NCI-H345 treated with DMSO at 0.1 percent for 48 hours (cell line): ENCODE data around the gene PSME3IP1.

Experiments
- DNase-seq: peaks from one replicate; lab custom pipeline; 2025; ENCODE audit not compliant: unreplicated experiment; lab: John Stamatoyannopoulos, UW

PSME3IP1 gene

DNA sequence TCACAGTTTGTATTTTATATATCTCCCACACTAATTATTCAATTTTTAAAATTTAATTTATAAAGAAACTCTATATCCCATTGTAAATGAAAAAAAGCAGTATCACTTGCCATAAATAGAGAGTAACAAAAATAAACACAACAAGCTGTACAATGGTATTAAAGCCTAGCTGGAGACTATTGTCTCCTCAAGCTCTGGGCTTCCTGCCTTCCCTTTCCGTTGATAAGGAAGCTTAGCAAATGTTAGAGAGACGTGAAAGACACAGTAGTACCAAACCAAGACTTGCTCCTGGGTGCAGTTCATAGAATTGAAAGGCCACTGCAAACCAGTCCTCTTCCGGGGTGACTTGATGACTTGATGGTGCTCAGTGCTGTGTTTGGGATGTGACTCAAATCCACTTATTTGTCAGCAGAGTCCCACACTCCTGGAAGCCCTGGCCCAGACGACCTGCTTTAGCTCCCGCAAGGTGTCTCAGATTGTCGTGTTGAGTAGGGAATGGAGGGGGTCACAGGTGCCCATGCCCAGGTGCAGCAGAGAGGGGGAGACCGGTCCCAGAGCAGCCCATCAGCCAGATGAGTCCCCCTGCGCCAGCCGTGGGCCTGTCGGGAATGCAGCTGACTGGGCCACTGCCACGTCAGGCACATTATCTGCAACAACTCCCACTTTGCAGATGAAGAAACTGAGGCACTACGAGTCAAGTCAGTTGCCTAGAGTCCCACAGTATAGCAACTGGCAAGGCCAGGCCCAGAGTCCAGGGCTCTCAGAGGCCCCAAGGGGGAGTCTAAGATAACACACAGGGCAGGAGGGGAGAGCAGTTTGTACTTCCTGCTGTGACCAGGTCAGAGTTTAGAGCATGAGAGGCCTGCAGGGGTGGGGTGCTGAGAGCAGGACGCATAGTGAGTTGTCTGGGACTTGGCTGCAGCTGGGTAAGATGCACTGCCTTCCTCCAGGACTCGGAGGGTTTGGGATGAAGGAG, 40.5 kb downstream of the PSME3IP1 start:
- DNase-seq, result no peak

DNA sequence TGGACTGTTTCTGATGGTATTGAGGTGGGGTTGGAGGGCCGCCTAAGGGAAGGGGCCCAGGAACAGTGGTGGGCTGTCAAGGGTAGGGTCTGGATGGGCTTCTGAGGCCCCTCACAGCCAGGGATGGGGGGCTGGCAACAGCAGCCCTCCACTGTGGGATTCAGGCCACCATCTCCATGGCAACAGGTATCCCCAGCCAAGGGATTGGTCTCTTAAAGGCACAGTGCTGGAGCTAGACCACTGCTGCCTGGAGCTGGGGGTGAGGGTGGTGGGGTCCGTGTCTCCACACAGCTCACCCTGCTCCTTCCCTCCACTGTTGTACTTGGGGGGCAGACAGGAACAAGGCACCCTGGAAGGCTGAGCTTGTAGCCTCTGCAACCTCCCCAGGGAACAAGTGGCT, 41.8 kb downstream of the PSME3IP1 start:
- no peak for DNase-seq

DNA sequence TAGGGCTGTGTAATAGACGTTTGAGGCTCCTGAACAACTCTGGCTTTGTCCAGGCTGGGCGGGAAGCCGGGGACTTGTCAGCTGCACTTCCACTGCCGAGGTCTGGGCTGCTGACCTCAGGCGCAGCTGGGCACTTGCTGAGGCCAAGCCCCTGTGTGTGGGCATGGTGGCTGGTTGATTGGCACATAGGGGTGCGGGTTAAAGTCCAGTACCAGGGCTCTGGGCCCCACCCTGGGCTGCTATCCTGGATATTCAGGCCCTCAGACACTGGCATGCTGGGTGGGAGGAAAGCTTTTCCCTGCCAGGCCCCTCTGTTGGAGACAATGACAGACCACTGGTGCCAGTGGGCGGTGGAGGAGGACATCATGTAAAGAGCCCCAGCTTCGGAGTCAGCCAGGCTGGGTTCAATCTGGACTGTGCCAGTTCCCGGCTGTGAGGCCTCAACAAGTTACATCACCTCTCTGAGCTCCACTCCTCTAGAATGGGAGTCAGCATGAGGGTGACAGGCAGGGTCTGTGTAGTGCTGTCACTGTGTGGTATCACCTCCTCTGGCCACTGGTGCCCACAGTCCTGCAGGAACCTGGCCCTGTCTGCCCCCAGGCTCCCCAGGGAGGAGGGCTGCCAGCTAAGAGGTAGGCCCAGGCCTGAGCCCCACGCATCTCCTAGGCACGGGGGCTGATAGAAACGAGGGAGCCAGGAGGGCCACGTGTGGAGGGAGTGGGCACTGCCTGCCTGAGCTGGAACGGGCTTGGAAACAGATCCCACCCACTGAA, 42.5 kb downstream of the PSME3IP1 start:
- no peak for DNase-seq

- no peak for DNase-seq
Observed at GRCh38 chr16:57141822-57142631, 43.8 kb downstream of the PSME3IP1 start.

DNA sequence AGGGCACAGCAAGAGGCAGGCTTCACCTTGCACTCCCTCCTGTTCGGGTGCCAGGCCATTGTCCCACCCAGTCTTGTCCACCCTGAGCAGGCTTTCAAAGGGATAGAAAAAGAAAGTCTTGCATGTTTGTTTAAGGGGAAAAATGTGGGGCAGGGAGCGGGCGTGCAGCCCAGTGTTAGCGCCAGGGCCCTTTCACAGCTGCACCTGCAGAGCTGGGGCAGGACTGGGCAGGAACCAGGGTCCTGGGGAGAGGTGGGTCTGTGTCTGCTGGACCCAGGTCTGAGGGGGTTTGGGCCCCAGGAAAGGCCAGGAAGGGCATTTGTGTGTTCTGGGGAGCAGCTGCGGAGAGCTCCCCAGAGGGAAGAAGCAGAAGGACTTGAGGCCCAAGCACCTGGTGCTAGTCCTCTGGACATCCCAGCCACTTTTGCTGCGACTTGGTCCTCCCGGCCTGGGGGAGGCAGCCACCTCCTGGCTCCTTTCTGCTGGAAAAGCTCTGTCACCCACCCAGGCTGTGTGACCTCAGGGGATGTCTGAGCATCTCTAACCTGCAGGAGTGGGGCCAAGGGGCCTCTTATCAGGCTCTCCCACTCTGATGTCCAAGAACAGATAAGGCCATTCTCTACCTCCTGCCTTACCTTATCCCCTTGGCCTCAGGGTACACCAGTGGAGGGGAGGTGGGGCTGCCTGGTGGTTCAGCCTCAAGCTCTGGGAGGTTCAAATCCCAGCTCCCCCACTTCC, 44.7 kb downstream of the PSME3IP1 start:
- DNase-seq, result no peak

- DNase-seq, result no peak
Observed at GRCh38 chr16:57138281-57138935, 47.4 kb downstream of the PSME3IP1 start.

GRCh38 chr16:57137566-57138273, 48.1 kb downstream of the PSME3IP1 start:
- no peak for DNase-seq

DNA sequence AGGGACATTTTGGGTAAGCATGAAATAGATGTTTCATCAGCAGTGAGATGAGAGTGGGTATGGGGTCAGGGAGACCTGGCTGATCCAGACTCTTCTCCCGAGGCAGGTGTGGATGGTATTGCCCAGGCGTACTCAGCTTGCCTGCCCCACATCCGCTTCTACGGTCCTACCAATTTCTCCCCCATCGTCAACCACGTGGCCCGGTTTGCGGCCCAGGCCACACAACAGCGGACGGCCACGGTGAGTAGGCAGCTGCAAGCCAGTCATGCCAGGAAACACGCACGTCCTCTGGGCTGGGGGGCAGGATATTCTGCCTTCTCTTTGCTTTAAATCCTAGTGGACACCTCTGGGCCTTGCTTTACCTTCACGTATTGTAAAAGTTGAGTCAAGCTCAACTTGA, 48.8 kb downstream of the PSME3IP1 start:
- DNase-seq, result no peak

DNA sequence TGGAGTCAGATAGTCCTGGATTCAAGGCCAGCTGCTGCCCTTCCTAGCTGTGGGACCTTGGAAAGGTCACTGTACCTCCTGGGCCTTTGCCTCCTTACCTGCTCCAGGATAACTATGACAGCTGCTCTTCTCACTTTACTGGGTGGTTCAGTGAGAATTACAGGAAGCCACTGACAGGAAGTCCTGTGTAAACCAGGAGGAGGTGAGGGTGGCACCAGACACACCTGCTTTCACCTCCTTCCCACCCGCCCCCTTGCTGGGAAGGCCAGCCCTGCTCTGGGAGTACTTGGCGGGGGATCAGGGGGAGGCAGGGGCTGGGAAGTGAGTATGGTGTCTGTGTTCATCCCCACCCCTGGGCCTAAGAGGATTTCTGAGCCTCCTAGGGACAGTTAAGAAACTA, 50.9 kb downstream of the PSME3IP1 start:
- DNase-seq, result no peak

GRCh38 chr16:57133886-57134285, 52.0 kb downstream of the PSME3IP1 start:
- DNase-seq, result no peak

GRCh38 chr16:57133031-57133430, 52.8 kb downstream of the PSME3IP1 start:
- DNase-seq, result no peak

DNA sequence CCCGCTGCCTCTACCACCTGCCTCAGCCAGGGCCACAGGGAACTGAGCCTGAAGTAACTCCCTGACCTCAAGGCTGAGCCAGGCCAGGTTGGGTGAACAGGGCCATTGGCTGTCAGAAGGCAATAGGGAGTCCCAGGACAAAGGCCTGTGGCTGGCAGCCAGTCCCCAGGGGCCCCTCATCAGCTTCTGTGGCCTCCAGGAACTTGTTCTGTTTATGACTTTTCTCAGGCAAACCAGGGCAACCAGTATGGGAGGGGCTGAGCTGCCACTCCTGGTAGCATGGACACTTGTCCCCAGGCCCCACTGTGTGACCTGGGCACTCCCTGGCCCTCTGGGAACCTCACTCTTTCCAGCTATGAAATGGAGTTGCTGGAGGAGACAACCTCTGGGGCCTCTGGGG, 53.4 kb downstream of the PSME3IP1 start:
- no peak for DNase-seq

DNA sequence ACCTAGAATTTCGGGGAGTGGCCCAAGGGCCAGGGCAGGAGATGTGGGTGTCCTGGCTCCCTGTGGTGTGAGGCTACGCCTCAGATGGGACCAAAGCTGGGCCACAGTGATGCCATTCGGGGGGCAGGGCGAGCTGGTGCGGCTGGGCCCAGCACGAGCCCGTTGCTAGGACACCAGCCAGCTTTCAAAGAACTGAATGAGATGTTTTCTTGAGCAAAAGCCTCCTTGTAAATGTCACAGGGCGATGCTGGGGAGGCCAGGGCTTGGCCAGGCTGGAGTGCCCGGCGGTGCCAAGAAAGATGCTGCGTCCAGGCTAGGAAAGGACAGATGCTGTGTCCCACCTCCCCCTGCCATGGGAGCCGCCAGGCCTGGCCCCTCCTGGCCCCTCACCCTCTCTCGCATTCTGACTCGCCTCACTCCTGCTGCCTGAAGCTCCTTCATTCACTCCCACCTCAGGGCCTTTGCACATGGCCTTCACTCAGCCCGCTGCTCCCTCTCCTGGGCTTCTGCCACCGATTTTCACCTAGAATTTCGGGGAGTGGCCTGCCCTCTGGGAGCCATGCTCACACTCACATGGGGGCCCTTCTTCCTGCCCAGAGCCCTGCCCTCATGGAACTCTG, 54.4 kb downstream of the PSME3IP1 start:
- no peak for DNase-seq

DNA sequence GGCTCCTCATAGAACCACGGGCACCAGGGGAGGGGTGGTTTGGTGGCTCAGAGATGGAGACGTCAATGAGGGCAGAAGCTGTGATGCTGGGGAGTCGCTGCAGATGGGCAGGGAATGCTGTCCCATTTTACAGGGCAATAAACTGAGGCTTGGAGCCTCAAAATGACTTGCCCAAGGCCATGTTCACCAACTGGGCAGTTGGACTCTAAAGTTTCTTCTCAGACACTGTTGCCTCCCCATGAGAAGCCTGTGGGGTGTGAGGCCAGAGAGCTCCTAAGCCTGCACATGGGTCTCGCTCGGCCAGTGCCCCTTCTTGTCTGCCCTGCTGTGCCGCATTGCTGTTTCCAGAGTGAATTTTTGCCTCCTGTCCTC, 54.9 kb downstream of the PSME3IP1 start:
- DNase-seq, result no peak

DNA sequence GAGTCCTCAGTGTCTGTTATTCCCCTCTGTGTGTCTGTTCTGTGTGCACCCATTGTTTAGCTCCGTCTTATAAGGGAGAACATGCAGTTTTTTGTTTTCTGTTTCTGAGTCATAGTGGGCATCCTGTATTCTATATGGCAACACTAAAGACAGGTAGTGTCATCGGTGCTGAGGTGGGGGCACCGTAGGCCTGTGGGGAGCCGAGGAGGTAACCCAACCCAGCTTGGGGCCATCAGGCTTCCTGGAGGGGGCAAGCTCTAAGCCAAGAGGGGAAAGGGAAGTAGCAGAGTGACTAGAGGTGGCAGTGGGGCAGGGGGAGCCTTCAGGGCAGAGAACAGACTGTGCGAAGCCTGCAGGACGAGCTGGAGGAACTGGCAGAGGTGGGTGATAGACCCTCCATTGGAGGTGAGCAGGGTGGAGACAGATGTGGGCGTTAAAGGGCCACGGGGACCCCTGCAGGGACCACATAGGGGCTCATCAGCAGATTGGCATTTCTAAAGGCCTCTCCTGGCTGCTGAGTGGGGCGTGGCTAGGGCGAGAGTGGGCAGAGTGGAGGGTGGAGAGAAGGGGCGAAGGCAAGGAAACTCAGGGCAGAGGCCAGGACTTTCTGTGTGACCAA, 57.0 kb downstream of the PSME3IP1 start:
- no peak for DNase-seq

DNA sequence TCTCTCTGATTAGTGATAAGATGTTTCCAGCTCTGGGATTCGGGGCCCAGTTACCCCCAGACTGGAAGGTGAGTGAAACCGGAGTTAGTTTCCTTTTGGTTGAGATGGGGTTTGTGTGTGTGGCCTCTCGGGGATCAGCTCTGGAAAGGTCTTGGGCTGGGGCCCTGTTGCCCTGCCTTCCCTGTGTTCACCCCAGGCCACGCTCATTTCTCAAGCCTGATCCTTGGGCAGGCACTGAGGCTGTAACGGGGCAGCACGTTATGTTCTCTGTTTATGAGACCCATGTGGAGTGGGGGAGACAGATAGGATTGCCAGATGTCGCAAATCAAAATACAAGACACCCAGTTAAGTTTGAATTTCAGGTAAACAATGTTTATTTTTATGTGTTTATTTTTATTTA, 58.0 kb downstream of the PSME3IP1 start:
- no peak for DNase-seq

GRCh38 chr16:57127037-57127763, 58.6 kb downstream of the PSME3IP1 start:
- no peak for DNase-seq

DNA sequence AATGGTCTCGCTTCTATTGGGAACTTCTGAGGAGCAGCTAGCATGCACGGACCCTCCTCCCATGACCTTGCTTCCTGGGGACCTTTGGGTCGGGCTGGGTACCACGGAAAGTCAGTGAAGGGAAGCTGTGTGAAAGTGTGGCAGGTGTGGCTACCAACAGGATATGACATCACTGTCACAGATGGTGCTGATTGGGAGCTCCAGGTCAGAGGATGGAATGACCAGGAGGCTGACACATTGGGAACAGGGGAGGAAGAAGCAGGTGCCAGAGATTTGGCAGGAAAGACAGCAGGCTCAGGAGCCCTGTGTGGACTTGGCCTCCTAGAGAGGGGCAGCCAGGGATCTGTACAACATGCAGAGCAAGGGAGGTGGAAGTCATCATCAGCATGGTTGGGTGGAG, 59.4 kb downstream of the PSME3IP1 start:
- no peak for DNase-seq
